ENCODE measurements around the gene KICS2. TPM values are rescaled to one million over a fixed set of nuclear protein-coding genes. Genes with fewer than 3 reads are reported as not detected.
"Not testable (repeated sequence)": the region's sequence is repeated elsewhere in the genome, so short reads cannot be mapped to it uniquely, and the experiment has no call there.

Gene KICS2
- total RNA-seq, 1 experiment from 2014 or later = 12.6 TPM

DNA sequence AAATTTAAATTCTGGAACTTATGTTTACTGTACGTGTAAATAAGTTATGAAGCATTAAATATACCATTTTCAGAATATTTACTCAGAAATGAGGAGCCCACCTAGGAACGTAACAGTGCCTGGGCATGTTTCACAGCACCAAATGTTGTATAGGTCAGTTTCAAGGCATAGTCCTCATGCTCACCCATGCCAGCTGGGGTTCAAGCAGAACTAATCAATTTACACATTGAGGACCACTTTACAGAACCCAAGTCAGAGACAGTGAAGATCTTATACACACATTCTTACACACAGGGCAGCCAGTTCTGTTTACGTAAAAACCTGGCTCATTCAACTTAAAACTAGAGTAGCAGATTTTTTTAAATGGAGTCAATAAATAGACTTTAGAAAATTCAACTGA, 2.0 kb downstream of the KICS2 start:
- no peak overlapping the region for H3K4me3 Mint-ChIP-seq (ENCODE audit: low read depth, unreplicated experiment)
- no peak for TF ChIP-seq CTCF (IDR thresholded peaks at IDR 0.05; ENCODE audit: unreplicated experiment)
- intact Hi-C loops (cut with micrococcal nuclease; ENCODE audit: unreplicated experiment) = loop anchor here (5.0 kb wide), 1 partner anchor 303 kb away; no protein-coding TSS in a partner anchor
- H3K27ac Mint-ChIP-seq (ENCODE audit: unreplicated experiment) = no peak overlapping the region
- H3K27me3 Mint-ChIP-seq (ENCODE audit: unreplicated experiment) = no peaks in the 10 kb centered on the region
- BruUV-seq (replicated peaks) = no TSS peak
- H3K4me1 Mint-ChIP-seq (ENCODE audit: low read depth, unreplicated experiment) = peaks cover 6% of the 10 kb centered on the region
- peaks cover 22% of the 10 kb centered on the region for H3K36me3 Mint-ChIP-seq (ENCODE audit: insufficient read depth, unreplicated experiment)
- H3K9me3 Mint-ChIP-seq (ENCODE audit: low read depth, unreplicated experiment) = no peaks in the 10 kb centered on the region
- DNase-seq = no peak
- CTCF ChIA-PET = no interaction called here

- no peak for DNase-seq
- no TSS peak for BruUV-seq (replicated peaks)
- H3K4me1 Mint-ChIP-seq (ENCODE audit: low read depth, unreplicated experiment) = peaks cover 6% of the 10 kb centered on the region
- no peak for TF ChIP-seq CTCF (IDR thresholded peaks at IDR 0.05; ENCODE audit: unreplicated experiment)
- peaks cover 22% of the 10 kb centered on the region for H3K36me3 Mint-ChIP-seq (ENCODE audit: insufficient read depth, unreplicated experiment)
- intact Hi-C loops (cut with micrococcal nuclease; ENCODE audit: unreplicated experiment) = no loop called here
- H3K27ac Mint-ChIP-seq (ENCODE audit: unreplicated experiment) = no peak overlapping the region
- no peaks in the 10 kb centered on the region for H3K9me3 Mint-ChIP-seq (ENCODE audit: low read depth, unreplicated experiment)
- no peak overlapping the region for H3K4me3 Mint-ChIP-seq (ENCODE audit: low read depth, unreplicated experiment)
- CTCF ChIA-PET = no interaction called here
- H3K27me3 Mint-ChIP-seq (ENCODE audit: unreplicated experiment) = no peaks in the 10 kb centered on the region
Observed at GRCh38 chr12:64219145-64219544, 3.0 kb downstream of the KICS2 start.

- no peak for TF ChIP-seq CTCF (IDR thresholded peaks at IDR 0.05; ENCODE audit: unreplicated experiment)
Observed at GRCh38 chr12:64218597-64218996, 3.5 kb downstream of the KICS2 start.

GRCh38 chr12:64217643-64218042, 4.5 kb downstream of the KICS2 start:
- H3K36me3 Mint-ChIP-seq (ENCODE audit: insufficient read depth, unreplicated experiment) = peaks cover 16% of the 10 kb centered on the region
- H3K9me3 Mint-ChIP-seq (ENCODE audit: low read depth, unreplicated experiment); H3K27ac Mint-ChIP-seq (ENCODE audit: unreplicated experiment); H3K4me1 Mint-ChIP-seq (ENCODE audit: low read depth, unreplicated experiment); DNase-seq; BruUV-seq (replicated peaks); H3K4me3 Mint-ChIP-seq (ENCODE audit: low read depth, unreplicated experiment); intact Hi-C loops (cut with micrococcal nuclease; ENCODE audit: unreplicated experiment); H3K27me3 Mint-ChIP-seq (ENCODE audit: unreplicated experiment): not testable (repeated sequence)
- CTCF ChIA-PET = interaction anchor here (0.5 kb wide), 1 partner anchor 246 kb away, joined by 4 read pairs; no protein-coding TSS in a partner anchor

More at GRCh38 chr12:64218597-64218996, 3.5 kb downstream of the KICS2 start:
- H3K36me3 Mint-ChIP-seq (ENCODE audit: insufficient read depth, unreplicated experiment) = peaks cover 22% of the 10 kb centered on the region
- CTCF ChIA-PET = interaction anchor here (0.6 to 0.7 kb wide), 2 partner anchors 11 to 28 kb away, joined by 3 read pairs; no protein-coding TSS in a partner anchor
- H3K9me3 Mint-ChIP-seq (ENCODE audit: low read depth, unreplicated experiment) = no peaks in the 10 kb centered on the region
- H3K4me1 Mint-ChIP-seq (ENCODE audit: low read depth, unreplicated experiment) = peaks cover 6% of the 10 kb centered on the region
- H3K27me3 Mint-ChIP-seq (ENCODE audit: unreplicated experiment) = no peaks in the 10 kb centered on the region
- H3K4me3 Mint-ChIP-seq (ENCODE audit: low read depth, unreplicated experiment) = no peak overlapping the region
- no peak overlapping the region for H3K27ac Mint-ChIP-seq (ENCODE audit: unreplicated experiment)
- intact Hi-C loops (cut with micrococcal nuclease; ENCODE audit: unreplicated experiment) = no loop called here
- no peak for DNase-seq
- no TSS peak for BruUV-seq (replicated peaks)

DNA sequence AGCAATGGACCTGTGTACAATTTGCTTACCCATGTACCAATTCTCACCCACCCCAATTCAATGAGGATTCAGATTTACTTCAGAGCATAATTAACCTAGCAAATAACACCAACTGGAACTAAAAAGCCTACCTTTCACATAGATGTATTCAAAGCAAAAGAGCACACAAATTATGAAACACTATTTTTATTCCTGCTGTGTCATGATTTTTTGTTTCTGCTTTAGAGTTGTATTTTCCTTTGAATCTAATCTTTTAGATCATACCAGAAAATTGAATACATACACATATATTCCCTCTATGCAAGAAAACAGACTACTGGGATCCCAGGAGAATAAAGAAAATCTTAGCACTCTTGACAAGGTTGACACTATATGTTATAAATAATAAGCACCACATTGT, 5.9 kb downstream of the KICS2 start:
- TF ChIP-seq CTCF (IDR thresholded peaks at IDR 0.05; ENCODE audit: unreplicated experiment) = no peak
- H3K27me3 Mint-ChIP-seq (ENCODE audit: unreplicated experiment) = no peaks in the 10 kb centered on the region
- H3K9me3 Mint-ChIP-seq (ENCODE audit: low read depth, unreplicated experiment) = no peaks in the 10 kb centered on the region
- peaks cover 6% of the 10 kb centered on the region for H3K4me1 Mint-ChIP-seq (ENCODE audit: low read depth, unreplicated experiment)
- intact Hi-C loops (cut with micrococcal nuclease; ENCODE audit: unreplicated experiment) = no loop called here
- H3K4me3 Mint-ChIP-seq (ENCODE audit: low read depth, unreplicated experiment) = no peak overlapping the region
- H3K27ac Mint-ChIP-seq (ENCODE audit: unreplicated experiment) = no peak overlapping the region
- H3K36me3 Mint-ChIP-seq (ENCODE audit: insufficient read depth, unreplicated experiment) = peaks cover 8% of the 10 kb centered on the region
- BruUV-seq (replicated peaks) = no TSS peak
- CTCF ChIA-PET = no interaction called here
- no peak for DNase-seq
